ENCODE measurements around the gene CST4.
"Not testable (repeated sequence)": the region's sequence is repeated elsewhere in the genome, so short reads cannot be mapped to it uniquely, and the experiment has no call there.

The CST4 gene, protein sequence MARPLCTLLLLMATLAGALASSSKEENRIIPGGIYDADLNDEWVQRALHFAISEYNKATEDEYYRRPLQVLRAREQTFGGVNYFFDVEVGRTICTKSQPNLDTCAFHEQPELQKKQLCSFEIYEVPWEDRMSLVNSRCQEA

DNA sequence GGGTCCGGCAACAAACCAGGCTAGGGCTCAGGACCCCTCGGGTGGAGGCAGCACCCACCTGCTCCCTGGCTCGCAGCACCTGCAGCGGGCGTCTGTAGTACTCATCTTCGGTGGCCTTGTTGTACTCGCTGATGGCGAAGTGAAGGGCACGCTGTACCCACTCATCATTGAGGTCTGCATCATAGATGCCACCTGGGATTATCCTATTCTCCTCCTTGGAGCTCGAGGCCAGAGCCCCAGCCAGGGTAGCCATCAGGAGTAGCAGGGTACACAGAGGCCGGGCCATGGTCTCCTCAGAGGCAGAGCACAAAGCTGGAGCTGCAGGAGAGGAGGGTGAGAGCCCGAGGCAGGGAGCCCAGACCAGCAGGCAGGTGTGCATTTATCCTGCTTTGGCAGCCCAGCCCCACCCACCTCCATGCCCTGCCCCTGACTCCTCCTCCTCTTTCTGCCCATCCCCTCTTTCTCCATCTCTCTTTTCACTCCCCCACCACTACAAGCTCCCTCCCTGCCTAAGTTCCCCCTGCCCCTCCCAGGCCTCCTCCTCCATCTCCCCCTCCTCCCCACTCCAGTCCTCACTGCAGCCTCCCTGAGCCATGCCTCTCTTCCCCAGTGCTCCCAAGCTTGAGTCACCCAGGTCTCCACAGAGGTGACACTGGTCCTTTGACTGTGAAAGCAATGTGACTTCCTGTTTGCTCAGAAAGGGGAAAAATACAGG, at the start of gene CST4:
Gene CST4 (minus strand): TSS at position 355 of the 715 bp plus-strand sequence. CDS start 69 bp downstream, at position 286.
- H3K27ac ChIP-seq (ENCODE audit: extremely low read depth, low read depth, low read length); CTCF ChIA-PET; H3K4me1 ChIP-seq (ENCODE audit: control insufficient read depth, insufficient read depth, low read length); POLR2A ChIA-PET; H3K4me3 ChIP-seq (ENCODE audit: low read depth, low read length); H3K9me3 ChIP-seq (ENCODE audit: control insufficient read depth, insufficient read depth, low read depth, low read length); H3K36me3 ChIP-seq (ENCODE audit: control insufficient read depth in 2 of 2, insufficient read depth in 1 of 2, low read length in 2 of 2): not testable (repeated sequence)

GRCh38 chr20:23735391-23735790, 46.6 kb upstream of the CST4 start:
- H3K4me3 ChIP-seq (ENCODE audit: low read depth, low read length); H3K27ac ChIP-seq (ENCODE audit: extremely low read depth, low read depth, low read length); POLR2A ChIA-PET; H3K36me3 ChIP-seq (ENCODE audit: control insufficient read depth in 2 of 2, insufficient read depth in 1 of 2, low read length in 2 of 2); CTCF ChIA-PET; H3K4me1 ChIP-seq (ENCODE audit: control insufficient read depth, insufficient read depth, low read length); H3K9me3 ChIP-seq (ENCODE audit: control insufficient read depth, insufficient read depth, low read depth, low read length): not testable (repeated sequence)

DNA sequence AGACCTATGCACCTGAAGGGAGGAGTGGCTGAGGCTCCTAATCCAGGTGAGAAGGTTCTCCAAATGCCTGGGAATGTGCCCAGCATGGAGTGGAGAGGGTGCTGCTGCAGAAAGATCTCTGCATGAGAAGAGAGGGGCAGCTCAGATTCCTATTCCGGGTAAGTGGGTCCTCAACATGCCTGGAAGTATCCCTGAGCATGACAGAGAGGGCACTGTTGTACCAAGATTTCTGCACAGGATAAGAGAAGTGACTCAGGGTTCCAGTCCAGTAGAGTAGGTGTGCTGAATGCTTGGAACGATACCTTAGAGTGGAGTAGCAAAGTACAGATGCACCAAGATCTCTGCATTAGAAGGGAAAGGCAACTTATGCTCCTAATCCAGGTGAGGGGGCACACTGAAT, 46.1 kb upstream of the CST4 start:
- H3K4me1 ChIP-seq (ENCODE audit: control insufficient read depth, insufficient read depth, low read length); H3K36me3 ChIP-seq (ENCODE audit: control insufficient read depth in 2 of 2, insufficient read depth in 1 of 2, low read length in 2 of 2); H3K4me3 ChIP-seq (ENCODE audit: low read depth, low read length); H3K27ac ChIP-seq (ENCODE audit: extremely low read depth, low read depth, low read length); POLR2A ChIA-PET; H3K9me3 ChIP-seq (ENCODE audit: control insufficient read depth, insufficient read depth, low read depth, low read length); CTCF ChIA-PET: not testable (repeated sequence)

DNA sequence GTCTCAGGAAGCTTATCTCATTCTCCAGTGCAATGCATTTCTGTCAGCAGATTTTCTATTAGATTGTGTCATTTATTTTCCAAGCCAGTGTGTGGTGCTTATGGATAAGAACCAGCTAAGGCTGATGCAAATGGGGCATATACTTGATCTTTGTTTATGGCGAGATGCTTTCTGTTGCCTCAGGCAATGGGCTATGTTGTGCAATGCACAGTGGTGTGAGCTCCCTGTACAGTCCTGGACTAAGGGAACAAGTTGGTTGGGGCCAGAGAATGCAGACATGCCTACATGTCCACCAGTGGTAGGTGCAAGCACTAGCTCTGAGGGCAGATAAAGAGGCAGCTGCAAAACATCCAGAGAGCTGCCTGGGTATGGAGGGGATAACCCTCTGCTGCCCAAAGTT, 45.6 kb upstream of the CST4 start:
- H3K4me3 ChIP-seq (ENCODE audit: low read depth, low read length); H3K9me3 ChIP-seq (ENCODE audit: control insufficient read depth, insufficient read depth, low read depth, low read length); POLR2A ChIA-PET; H3K4me1 ChIP-seq (ENCODE audit: control insufficient read depth, insufficient read depth, low read length); CTCF ChIA-PET; H3K27ac ChIP-seq (ENCODE audit: extremely low read depth, low read depth, low read length); H3K36me3 ChIP-seq (ENCODE audit: control insufficient read depth in 2 of 2, insufficient read depth in 1 of 2, low read length in 2 of 2): not testable (repeated sequence)

DNA sequence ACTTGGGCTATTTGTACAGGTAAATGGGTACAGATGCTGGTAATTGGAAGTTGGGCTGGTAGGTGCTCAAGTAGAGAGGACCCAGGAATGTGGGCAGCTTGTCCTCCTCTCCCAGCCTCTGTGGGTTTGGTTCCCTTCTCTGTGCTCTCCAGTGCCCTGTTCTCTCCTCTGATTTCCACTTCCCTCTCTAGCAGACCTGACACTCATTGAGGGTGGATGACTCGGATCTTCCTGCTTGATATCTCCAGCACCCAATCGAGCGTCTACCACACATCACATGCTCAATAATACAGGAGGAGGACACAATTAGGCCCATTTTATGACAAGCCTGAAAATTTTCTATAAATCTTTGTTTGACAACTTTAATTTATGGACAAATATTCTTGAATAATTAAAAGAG, 38.2 kb upstream of the CST4 start:
- ChIA-PET POLR2A (no interaction called here), CTCF (no interaction called here)
- no peaks in the 10 kb centered on the region for H3K4me1 ChIP-seq (ENCODE audit: control insufficient read depth, insufficient read depth, low read length)
- no peak overlapping the region for H3K4me3 ChIP-seq (ENCODE audit: low read depth, low read length)
- no peak for TF ChIP-seq KLF7 (tag by site-specific recombination; IDR thresholded peaks at IDR 0.05; ENCODE audit: borderline replicate concordance)
- no peaks in the 10 kb centered on the region for H3K36me3 ChIP-seq (ENCODE audit: control insufficient read depth in 2 of 2, insufficient read depth in 1 of 2, low read length in 2 of 2)
- H3K9me3 ChIP-seq (ENCODE audit: control insufficient read depth, insufficient read depth, low read depth, low read length) = no peaks in the 10 kb centered on the region
- H3K27ac ChIP-seq (ENCODE audit: extremely low read depth, low read depth, low read length) = no peak overlapping the region

- H3K36me3 ChIP-seq (ENCODE audit: control insufficient read depth in 2 of 2, insufficient read depth in 1 of 2, low read length in 2 of 2) = no peaks in the 10 kb centered on the region
- TF ChIP-seq, protein P1, sequence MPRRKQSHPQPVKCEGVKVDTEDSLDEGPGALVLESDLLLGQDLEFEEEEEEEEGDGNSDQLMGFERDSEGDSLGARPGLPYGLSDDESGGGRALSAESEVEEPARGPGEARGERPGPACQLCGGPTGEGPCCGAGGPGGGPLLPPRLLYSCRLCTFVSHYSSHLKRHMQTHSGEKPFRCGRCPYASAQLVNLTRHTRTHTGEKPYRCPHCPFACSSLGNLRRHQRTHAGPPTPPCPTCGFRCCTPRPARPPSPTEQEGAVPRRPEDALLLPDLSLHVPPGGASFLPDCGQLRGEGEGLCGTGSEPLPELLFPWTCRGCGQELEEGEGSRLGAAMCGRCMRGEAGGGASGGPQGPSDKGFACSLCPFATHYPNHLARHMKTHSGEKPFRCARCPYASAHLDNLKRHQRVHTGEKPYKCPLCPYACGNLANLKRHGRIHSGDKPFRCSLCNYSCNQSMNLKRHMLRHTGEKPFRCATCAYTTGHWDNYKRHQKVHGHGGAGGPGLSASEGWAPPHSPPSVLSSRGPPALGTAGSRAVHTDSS (tag by site-specific recombination; IDR thresholded peaks at IDR 0.05) = peak; percentile 17; the same call in 1 of the 2 replicates
- TF ChIP-seq, protein P2, sequence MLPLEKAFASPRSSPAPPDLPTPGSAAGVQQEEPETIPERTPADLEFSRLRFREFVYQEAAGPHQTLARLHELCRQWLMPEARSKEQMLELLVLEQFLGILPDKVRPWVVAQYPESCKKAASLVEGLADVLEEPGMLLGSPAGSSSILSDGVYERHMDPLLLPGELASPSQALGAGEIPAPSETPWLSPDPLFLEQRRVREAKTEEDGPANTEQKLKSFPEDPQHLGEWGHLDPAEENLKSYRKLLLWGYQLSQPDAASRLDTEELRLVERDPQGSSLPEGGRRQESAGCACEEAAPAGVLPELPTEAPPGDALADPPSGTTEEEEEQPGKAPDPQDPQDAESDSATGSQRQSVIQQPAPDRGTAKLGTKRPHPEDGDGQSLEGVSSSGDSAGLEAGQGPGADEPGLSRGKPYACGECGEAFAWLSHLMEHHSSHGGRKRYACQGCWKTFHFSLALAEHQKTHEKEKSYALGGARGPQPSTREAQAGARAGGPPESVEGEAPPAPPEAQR (tag by site-specific recombination; IDR thresholded peaks at IDR 0.05) = no peak
- H3K27ac ChIP-seq (ENCODE audit: extremely low read depth, low read depth, low read length) = no peak overlapping the region
- H3K9me3 ChIP-seq (ENCODE audit: control insufficient read depth, insufficient read depth, low read depth, low read length) = no peaks in the 10 kb centered on the region
- POLR2A ChIA-PET = no interaction called here
- H3K4me3 ChIP-seq (ENCODE audit: low read depth, low read length) = no peak overlapping the region
- CTCF ChIA-PET = no interaction called here
- no peaks in the 10 kb centered on the region for H3K4me1 ChIP-seq (ENCODE audit: control insufficient read depth, insufficient read depth, low read length)
Observed at GRCh38 chr20:23725102-23725501, 36.3 kb upstream of the CST4 start.

GRCh38 chr20:23723659-23724307, 34.9 kb upstream of the CST4 start:
- H3K36me3 ChIP-seq (ENCODE audit: control insufficient read depth in 2 of 2, insufficient read depth in 1 of 2, low read length in 2 of 2); H3K27ac ChIP-seq (ENCODE audit: extremely low read depth, low read depth, low read length); H3K4me3 ChIP-seq (ENCODE audit: low read depth, low read length); H3K9me3 ChIP-seq (ENCODE audit: control insufficient read depth, insufficient read depth, low read depth, low read length); POLR2A ChIA-PET; H3K4me1 ChIP-seq (ENCODE audit: control insufficient read depth, insufficient read depth, low read length): not testable (repeated sequence)
- CTCF ChIA-PET = interaction anchor here (0.6 to 1.6 kb wide), 4 partner anchors 21 to 941 kb away, joined by 3 to 5 read pairs (median 3); no protein-coding TSS in a partner anchor

- H3K4me3 ChIP-seq (ENCODE audit: low read depth, low read length); H3K27ac ChIP-seq (ENCODE audit: extremely low read depth, low read depth, low read length); H3K9me3 ChIP-seq (ENCODE audit: control insufficient read depth, insufficient read depth, low read depth, low read length); H3K4me1 ChIP-seq (ENCODE audit: control insufficient read depth, insufficient read depth, low read length); H3K36me3 ChIP-seq (ENCODE audit: control insufficient read depth in 2 of 2, insufficient read depth in 1 of 2, low read length in 2 of 2); POLR2A ChIA-PET: not testable (repeated sequence)
- CTCF ChIA-PET = interaction anchor here (0.6 to 1.6 kb wide), 4 partner anchors 20 to 54 kb away, joined by 3 to 5 read pairs (median 3); no protein-coding TSS in a partner anchor
Observed at GRCh38 chr20:23722851-23723250, 34.0 kb upstream of the CST4 start.

Data from HEK293 (cell line).